ENCODE results near the gene RPS29. TPM values are rescaled to one million over a fixed set of nuclear protein-coding genes. Genes with fewer than 3 reads are reported as not detected.

RPS29 gene
- total and polyA plus RNA-seq, 9 of the 15 experiments (the other 6 are each of a cell fraction or from before 2014, with no cell fraction given), result 1,545 to 5,012 (median 2,448) TPM

GRCh38 chr14:49620182-49621113 lies 34.3 kb upstream of the RPS29 start, which contains the start of the genes MGAT2 and RPL36AL (continued):
- TF ChIP-seq SFPQ (IDR thresholded peaks at IDR 0.05; ENCODE audit: low read depth, low read length), result no peak
- TF ChIP-seq PML (IDR thresholded peaks at IDR 0.05; ENCODE audit: low read length), result peak; percentile 69
- TF ChIP-seq MBD2 (IDR thresholded peaks at IDR 0.05; ENCODE audit: borderline replicate concordance, low read depth), result peak; percentile 88
- peak; percentile 22; the same call in 1 of the 2 replicates for TF ChIP-seq NCOA1 (IDR thresholded peaks at IDR 0.05; ENCODE audit: low read depth)
- 0 out of 2 replicates have a peak, but pooled peaks have one; percentile 18 for TF ChIP-seq CTBP1 (IDR thresholded peaks at IDR 0.05; ENCODE audit: borderline replicate concordance)
- TF ChIP-seq POLR2A (conservative IDR thresholded peaks at IDR 0.05), result peak; percentile 96
- TF ChIP-seq CBX2 (IDR thresholded peaks at IDR 0.05; ENCODE audit: insufficient read depth, low read length, poor library complexity, severe bottlenecking), result no peak
- TF ChIP-seq MCM5 (IDR thresholded peaks at IDR 0.05; ENCODE audit: low read depth), result no peak
- peak; percentile 73 for TF ChIP-seq ASH1L (IDR thresholded peaks at IDR 0.05; ENCODE audit: borderline replicate concordance, low read depth, partially characterized antibody)
- TF ChIP-seq GMEB1 (CRISPR knock-in tag; IDR thresholded peaks at IDR 0.05), result 0 out of 2 replicates have a peak, but pooled peaks have one; percentile 6
- TF ChIP-seq MYNN (IDR thresholded peaks at IDR 0.05), result peak; percentile 39; the same call in 1 of the 2 replicates
- no peak for TF ChIP-seq MYNN (CRISPR knock-in tag; IDR thresholded peaks at IDR 0.05)
- peak; percentile 20; the same call in 1 of the 2 replicates for TF ChIP-seq RNF2 (IDR thresholded peaks at IDR 0.05)
- peak; percentile 25; the same call in 1 of the 2 replicates for TF ChIP-seq BHLHE40 (IDR thresholded peaks at IDR 0.05; ENCODE audit: low read length)
- TF ChIP-seq ZBTB7A (IDR thresholded peaks at IDR 0.05; ENCODE audit: borderline replicate concordance, control insufficient read depth, low read depth, low read length), result no peak; the same call in 1 of the 2 replicates
- TF ChIP-seq RBM25 (IDR thresholded peaks at IDR 0.05; ENCODE audit: low read depth, low read length, severe bottlenecking), result peak; percentile 85
- peak; percentile 91 for TF ChIP-seq POLR2H (tag; IDR thresholded peaks at IDR 0.05; ENCODE audit: low read depth)
- TF ChIP-seq SRSF3 (IDR thresholded peaks at IDR 0.05; ENCODE audit: insufficient read depth, low read length), result no peak
- peak; percentile 23 for TF ChIP-seq SMAD1 (IDR thresholded peaks at IDR 0.05; ENCODE audit: low read depth, low read length, partially characterized antibody)
- TF ChIP-seq ZBTB43 (CRISPR knock-in tag; IDR thresholded peaks at IDR 0.05), result peak; percentile 49; the same call in 1 of the 2 replicates
- TF ChIP-seq ZBTB8A (IDR thresholded peaks at IDR 0.05; ENCODE audit: partially characterized antibody), result no peak
- TF ChIP-seq CAMTA2 (CRISPR knock-in tag; conservative IDR thresholded peaks at IDR 0.05), result no peak
- TF ChIP-seq ELF2 (CRISPR knock-in tag; IDR thresholded peaks at IDR 0.05), result peak; percentile 31; the same call in 1 of the 2 replicates
